ENCODE results near the gene RERE.

RERE gene

DNA sequence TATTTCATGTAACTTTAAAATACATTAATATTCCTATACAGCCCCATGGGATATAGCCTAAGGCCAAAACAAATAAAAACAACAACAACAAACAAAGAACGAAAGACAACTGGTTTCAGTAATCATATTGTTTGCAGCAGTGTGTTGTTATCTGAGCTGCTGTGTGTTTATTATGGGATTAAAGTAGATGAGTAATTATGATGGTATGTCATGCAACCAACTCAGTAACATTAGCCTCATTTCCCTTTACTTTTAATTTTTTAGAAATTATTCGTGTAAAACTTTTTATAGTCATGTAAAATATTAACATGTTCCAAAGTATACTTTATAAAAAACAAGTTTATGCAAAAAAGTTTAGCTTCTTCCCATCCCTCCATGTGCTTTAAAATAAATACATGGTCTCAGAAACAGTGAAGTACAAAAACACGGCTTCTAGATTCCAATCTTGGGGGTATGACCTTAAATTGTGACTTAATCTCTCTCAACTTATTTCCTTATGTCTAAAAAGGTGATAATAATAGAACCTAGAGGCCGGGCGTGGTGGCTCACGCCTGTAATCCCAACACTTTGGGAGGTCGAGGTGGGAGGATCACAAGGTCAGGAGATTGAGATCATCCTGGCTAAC, 323.4 kb downstream of the RERE start:
- H3K4me1 ChIP-seq (ENCODE audit: control insufficient read depth, insufficient read depth, low read length): no peaks in the 10 kb centered on the region
- H3K4me3 ChIP-seq (ENCODE audit: low read depth, low read length): no peak overlapping the region
- no peaks in the 10 kb centered on the region for H3K27me3 ChIP-seq (ENCODE audit: control insufficient read depth, insufficient read depth, low read length)
- peaks cover 44% of the 10 kb centered on the region for H3K36me3 ChIP-seq (ENCODE audit: control insufficient read depth, insufficient read depth, low read length)
- H3K9ac ChIP-seq (ENCODE audit: low read length): no peak overlapping the region
- H3K27ac ChIP-seq (ENCODE audit: low read depth, low read length): no peak overlapping the region
- H3K9me3 ChIP-seq (ENCODE audit: control insufficient read depth, insufficient read depth, low read depth, low read length): no peaks in the 10 kb centered on the region

- H3K4me3 ChIP-seq (ENCODE audit: low read depth, low read length): no peak overlapping the region
- H3K36me3 ChIP-seq (ENCODE audit: control insufficient read depth, insufficient read depth, low read length): no peaks in the 10 kb centered on the region; the same call in 1 of the 2 replicates
- no peak overlapping the region for H3K9ac ChIP-seq (ENCODE audit: low read length)
- H3K9me3 ChIP-seq (ENCODE audit: control insufficient read depth, insufficient read depth, low read depth, low read length): no peaks in the 10 kb centered on the region
- no peaks in the 10 kb centered on the region for H3K27me3 ChIP-seq (ENCODE audit: control insufficient read depth, insufficient read depth, low read length)
- peaks cover 3% of the 10 kb centered on the region for H3K4me1 ChIP-seq (ENCODE audit: control insufficient read depth, insufficient read depth, low read length)
- no peak overlapping the region for H3K27ac ChIP-seq (ENCODE audit: low read depth, low read length)
Measured at GRCh38 chr1:8487249-8487648, 330.2 kb downstream of the RERE start.

- Histone ChIP-seq H3K27ac (ENCODE audit: low read depth, low read length) (no peak overlapping the region), H3K27me3 (ENCODE audit: control insufficient read depth, insufficient read depth, low read length) (no peaks in the 10 kb centered on the region), H3K4me3 (ENCODE audit: low read depth, low read length) (no peak overlapping the region), H3K9ac (ENCODE audit: low read length) (no peak overlapping the region), H3K4me1 (ENCODE audit: control insufficient read depth, insufficient read depth, low read length) (peaks cover 13% of the 10 kb centered on the region), H3K9me3 (ENCODE audit: control insufficient read depth, insufficient read depth, low read depth, low read length) (no peaks in the 10 kb centered on the region), H3K36me3 (ENCODE audit: control insufficient read depth, insufficient read depth, low read length) (no peaks in the 10 kb centered on the region; the same call in 1 of the 2 replicates)
Measured at GRCh38 chr1:8486047-8486446, 331.4 kb downstream of the RERE start.

DNA sequence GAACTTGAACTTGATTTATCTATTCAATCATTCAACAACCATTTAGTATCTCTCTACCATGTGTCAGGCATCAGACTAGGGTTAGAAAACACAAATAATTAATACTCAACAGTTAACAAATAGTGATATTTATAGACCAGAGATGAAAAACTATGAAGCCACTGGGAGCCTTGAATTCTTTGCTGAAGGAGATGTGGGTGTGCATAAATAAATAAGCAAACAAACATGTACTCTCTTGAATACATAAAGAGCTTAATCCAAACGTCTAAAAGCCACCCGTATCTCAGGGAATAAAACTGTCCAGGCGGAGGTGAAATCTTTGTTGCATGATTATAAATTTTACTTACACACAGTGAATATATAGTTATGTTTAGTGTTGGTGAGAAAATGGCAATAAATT, 333.9 kb downstream of the RERE start:
- Histone ChIP-seq H3K27ac (ENCODE audit: low read depth, low read length) (no peak overlapping the region), H3K4me1 (ENCODE audit: control insufficient read depth, insufficient read depth, low read length) (peaks cover 19% of the 10 kb centered on the region), H3K36me3 (ENCODE audit: control insufficient read depth, insufficient read depth, low read length) (no peaks in the 10 kb centered on the region; the same call in 1 of the 2 replicates), H3K9me3 (ENCODE audit: control insufficient read depth, insufficient read depth, low read depth, low read length) (no peaks in the 10 kb centered on the region), H3K4me3 (ENCODE audit: low read depth, low read length) (no peak overlapping the region), H3K9ac (ENCODE audit: low read length) (no peak overlapping the region), H3K27me3 (ENCODE audit: control insufficient read depth, insufficient read depth, low read length) (no peaks in the 10 kb centered on the region)

DNA sequence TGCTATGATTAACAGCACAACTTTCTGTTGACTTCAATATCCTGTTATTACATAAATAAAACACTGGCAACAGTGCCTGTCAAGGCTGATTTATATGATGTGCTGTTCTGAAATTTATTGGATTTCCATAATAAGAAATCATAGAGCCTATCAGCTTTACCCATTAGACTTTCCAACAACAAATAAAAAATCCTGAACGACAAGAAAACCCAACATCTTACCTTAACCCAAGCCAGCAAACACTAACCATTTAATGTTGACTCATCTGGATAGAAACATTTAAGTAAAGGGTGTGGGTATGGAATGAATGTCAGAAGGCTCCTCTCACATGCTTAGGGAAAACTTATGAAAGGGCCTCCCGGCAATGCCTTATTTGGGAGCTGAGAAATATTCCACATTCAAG, 334.5 kb downstream of the RERE start:
- no peaks in the 10 kb centered on the region; the same call in 1 of the 2 replicates for H3K36me3 ChIP-seq (ENCODE audit: control insufficient read depth, insufficient read depth, low read length)

GRCh38 chr1:8481650-8482380, 335.6 kb downstream of the RERE start:
- no peak overlapping the region for H3K9ac ChIP-seq (ENCODE audit: low read length)
- H3K27ac ChIP-seq (ENCODE audit: low read depth, low read length): no peak overlapping the region
- H3K4me1 ChIP-seq (ENCODE audit: control insufficient read depth, insufficient read depth, low read length): peaks cover 33% of the 10 kb centered on the region
- no peaks in the 10 kb centered on the region; the same call in 1 of the 2 replicates for H3K36me3 ChIP-seq (ENCODE audit: control insufficient read depth, insufficient read depth, low read length)
- H3K9me3 ChIP-seq (ENCODE audit: control insufficient read depth, insufficient read depth, low read depth, low read length): no peaks in the 10 kb centered on the region
- H3K4me3 ChIP-seq (ENCODE audit: low read depth, low read length): no peak overlapping the region
- H3K27me3 ChIP-seq (ENCODE audit: control insufficient read depth, insufficient read depth, low read length): no peaks in the 10 kb centered on the region

More for the DNA sequence above, 334.5 kb downstream of the RERE start:
- Histone ChIP-seq H3K4me1 (ENCODE audit: control insufficient read depth, insufficient read depth, low read length) (peaks cover 25% of the 10 kb centered on the region), H3K4me3 (ENCODE audit: low read depth, low read length) (no peak overlapping the region), H3K9me3 (ENCODE audit: control insufficient read depth, insufficient read depth, low read depth, low read length) (no peaks in the 10 kb centered on the region), H3K27me3 (ENCODE audit: control insufficient read depth, insufficient read depth, low read length) (no peaks in the 10 kb centered on the region), H3K27ac (ENCODE audit: low read depth, low read length) (no peak overlapping the region), H3K9ac (ENCODE audit: low read length) (no peak overlapping the region)

GRCh38 chr1:8478566-8478965, 338.9 kb downstream of the RERE start:
- H3K4me1 ChIP-seq (ENCODE audit: control insufficient read depth, insufficient read depth, low read length): peaks cover 35% of the 10 kb centered on the region
- no peaks in the 10 kb centered on the region for H3K9me3 ChIP-seq (ENCODE audit: control insufficient read depth, insufficient read depth, low read depth, low read length)
- no peaks in the 10 kb centered on the region; the same call in 1 of the 2 replicates for H3K36me3 ChIP-seq (ENCODE audit: control insufficient read depth, insufficient read depth, low read length)
- no peak overlapping the region for H3K27ac ChIP-seq (ENCODE audit: low read depth, low read length)
- H3K27me3 ChIP-seq (ENCODE audit: control insufficient read depth, insufficient read depth, low read length): no peaks in the 10 kb centered on the region
- H3K4me3 ChIP-seq (ENCODE audit: low read depth, low read length): no peak overlapping the region
- no peak overlapping the region for H3K9ac ChIP-seq (ENCODE audit: low read length)

GRCh38 chr1:8477983-8478362, 339.5 kb downstream of the RERE start:
- peaks cover 36% of the 10 kb centered on the region for H3K4me1 ChIP-seq (ENCODE audit: control insufficient read depth, insufficient read depth, low read length)
- H3K27ac ChIP-seq (ENCODE audit: low read depth, low read length): no peak overlapping the region
- no peak overlapping the region for H3K9ac ChIP-seq (ENCODE audit: low read length)
- H3K36me3 ChIP-seq (ENCODE audit: control insufficient read depth, insufficient read depth, low read length): no peaks in the 10 kb centered on the region
- H3K9me3 ChIP-seq (ENCODE audit: control insufficient read depth, insufficient read depth, low read depth, low read length): no peaks in the 10 kb centered on the region
- H3K4me3 ChIP-seq (ENCODE audit: low read depth, low read length): no peak overlapping the region
- no peaks in the 10 kb centered on the region for H3K27me3 ChIP-seq (ENCODE audit: control insufficient read depth, insufficient read depth, low read length)

GRCh38 chr1:8477166-8477982, 340.1 kb downstream of the RERE start:
- H3K9me3 ChIP-seq (ENCODE audit: control insufficient read depth, insufficient read depth, low read depth, low read length): no peaks in the 10 kb centered on the region
- H3K9ac ChIP-seq (ENCODE audit: low read length): no peak overlapping the region
- no peak overlapping the region for H3K27ac ChIP-seq (ENCODE audit: low read depth, low read length)
- no peaks in the 10 kb centered on the region for H3K27me3 ChIP-seq (ENCODE audit: control insufficient read depth, insufficient read depth, low read length)
- peaks cover 38% of the 10 kb centered on the region for H3K4me1 ChIP-seq (ENCODE audit: control insufficient read depth, insufficient read depth, low read length)
- H3K36me3 ChIP-seq (ENCODE audit: control insufficient read depth, insufficient read depth, low read length): no peaks in the 10 kb centered on the region
- H3K4me3 ChIP-seq (ENCODE audit: low read depth, low read length): no peak overlapping the region

DNA sequence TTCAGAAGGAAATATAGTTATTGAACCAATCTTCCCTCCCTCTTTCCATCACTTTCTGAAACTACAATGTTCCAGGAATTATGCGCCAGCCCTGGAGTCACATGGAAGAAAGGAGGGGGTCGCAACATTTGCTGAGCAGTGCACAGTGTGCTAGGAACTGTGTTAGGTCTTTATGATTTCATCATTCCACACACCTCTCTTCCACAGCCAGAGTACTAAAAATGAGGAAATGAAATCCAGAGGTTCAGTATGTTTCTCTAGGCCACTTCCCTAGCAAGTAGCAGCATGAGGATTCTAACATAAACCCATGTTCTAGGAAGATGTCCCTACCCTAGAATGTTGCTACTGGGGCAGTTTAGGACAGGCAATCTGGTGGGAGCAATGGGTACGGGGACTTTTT, 341.4 kb downstream of the RERE start:
- H3K27ac ChIP-seq (ENCODE audit: low read depth, low read length): no peak overlapping the region
- H3K9ac ChIP-seq (ENCODE audit: low read length): no peak overlapping the region
- no peaks in the 10 kb centered on the region for H3K9me3 ChIP-seq (ENCODE audit: control insufficient read depth, insufficient read depth, low read depth, low read length)
- H3K36me3 ChIP-seq (ENCODE audit: control insufficient read depth, insufficient read depth, low read length): no peaks in the 10 kb centered on the region
- H3K27me3 ChIP-seq (ENCODE audit: control insufficient read depth, insufficient read depth, low read length): no peaks in the 10 kb centered on the region
- H3K4me3 ChIP-seq (ENCODE audit: low read depth, low read length): no peak overlapping the region
- H3K4me1 ChIP-seq (ENCODE audit: control insufficient read depth, insufficient read depth, low read length): peaks cover 28% of the 10 kb centered on the region

DNA sequence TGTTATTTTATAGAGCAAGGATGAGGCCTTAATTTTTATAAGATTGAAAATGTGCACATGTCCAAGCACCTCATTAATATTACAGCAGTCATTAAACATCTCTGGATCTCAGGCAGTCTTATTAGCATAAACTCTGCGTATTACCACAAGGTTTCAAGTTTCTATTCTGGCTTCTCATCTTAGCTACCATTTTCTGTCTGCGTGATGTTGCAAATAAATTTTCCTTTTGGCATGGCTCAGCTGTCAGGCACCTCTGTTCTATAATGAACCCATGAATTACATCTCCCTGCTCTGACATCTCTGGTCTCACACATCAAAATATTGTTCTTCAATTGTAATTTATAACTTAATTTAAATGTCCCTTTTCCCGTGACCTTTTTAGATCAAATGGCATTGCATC, 343.1 kb downstream of the RERE start:
- Histone ChIP-seq H3K9me3 (ENCODE audit: control insufficient read depth, insufficient read depth, low read depth, low read length) (no peaks in the 10 kb centered on the region), H3K36me3 (ENCODE audit: control insufficient read depth, insufficient read depth, low read length) (no peaks in the 10 kb centered on the region), H3K4me1 (ENCODE audit: control insufficient read depth, insufficient read depth, low read length) (peaks cover 24% of the 10 kb centered on the region), H3K9ac (ENCODE audit: low read length) (no peak overlapping the region), H3K4me3 (ENCODE audit: low read depth, low read length) (no peak overlapping the region), H3K27ac (ENCODE audit: low read depth, low read length) (no peak overlapping the region), H3K27me3 (ENCODE audit: control insufficient read depth, insufficient read depth, low read length) (no peaks in the 10 kb centered on the region)

Measured in HUES6 (cell line).